Measurements from ENCODE around the gene CCDC32. TPM values are rescaled to one million over a fixed set of nuclear protein-coding genes. Genes with fewer than 3 reads are reported as not detected.

The CCDC32 gene
- total RNA-seq, 1 experiment from 2014 or later, result 21.7 TPM

- peak; percentile 72 for DNase-seq (ENCODE audit: low spot score)
These were observed 2.3 kb upstream of the CCDC32 start for GRCh38 chr15:40567111-40567510.

DNA sequence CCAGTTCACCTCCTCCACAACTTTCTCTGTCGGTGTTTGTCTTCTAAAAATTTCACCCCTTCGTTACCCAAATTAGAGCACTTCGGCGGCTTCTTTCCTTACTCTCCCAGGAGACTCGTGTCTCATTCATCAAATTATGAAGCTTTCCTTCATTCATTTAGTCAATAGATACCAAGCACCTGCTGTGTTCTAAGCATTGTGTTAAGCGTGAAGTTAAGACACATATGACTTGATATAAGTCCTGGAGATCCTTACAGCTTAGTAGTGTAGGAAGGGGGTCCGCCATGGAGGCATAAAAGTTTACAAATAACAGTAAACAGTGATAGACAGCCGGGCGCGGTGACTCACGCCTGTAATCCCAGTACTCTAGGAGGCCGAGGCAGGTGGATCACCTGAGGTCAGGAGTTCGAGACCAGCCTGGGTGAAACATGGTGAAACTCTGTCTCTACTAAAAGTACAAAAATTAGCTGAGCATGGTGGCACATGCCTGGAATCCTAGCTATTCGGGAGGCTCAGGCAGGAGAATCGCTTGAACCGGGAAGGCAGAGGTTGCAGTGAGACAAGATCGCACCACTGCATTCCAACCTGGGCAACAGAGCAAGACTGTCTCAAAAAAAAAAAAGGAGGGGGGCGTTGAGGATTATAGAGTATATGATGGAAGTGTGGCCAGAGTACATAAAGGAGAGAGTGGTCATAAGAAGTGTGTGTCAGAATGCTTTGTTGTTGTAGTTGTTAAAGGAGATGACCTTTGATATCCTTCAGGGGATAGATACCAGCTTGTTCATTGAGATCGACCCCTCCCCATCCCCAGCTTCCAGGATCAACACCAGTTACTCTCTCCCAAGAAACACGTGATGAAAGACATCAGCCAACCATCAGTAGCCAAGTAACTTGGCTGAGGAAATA is 744 bp upstream of the CCDC32 start:
- DNase-seq (ENCODE audit: low spot score), result no peak

DNA sequence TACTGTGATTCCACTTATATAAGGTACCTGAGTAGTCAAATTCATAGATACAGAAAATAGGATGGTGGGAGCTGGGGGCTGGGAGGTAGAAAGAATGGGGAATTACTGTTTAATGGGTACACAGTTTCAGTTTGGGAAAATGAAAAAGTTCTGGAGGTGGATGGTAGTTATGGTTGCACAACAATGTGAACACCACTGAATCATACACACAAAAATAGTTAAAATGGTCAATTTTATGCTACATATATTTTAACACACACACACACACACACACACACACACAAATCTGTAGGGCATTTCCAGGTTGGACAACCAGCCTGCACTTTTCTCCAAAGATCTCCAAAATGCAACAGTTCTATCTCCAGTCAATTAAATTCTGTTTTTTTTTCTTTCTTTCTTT is 1.4 kb downstream of the CCDC32 start:
- no peak for DNase-seq (ENCODE audit: low spot score)

DNA sequence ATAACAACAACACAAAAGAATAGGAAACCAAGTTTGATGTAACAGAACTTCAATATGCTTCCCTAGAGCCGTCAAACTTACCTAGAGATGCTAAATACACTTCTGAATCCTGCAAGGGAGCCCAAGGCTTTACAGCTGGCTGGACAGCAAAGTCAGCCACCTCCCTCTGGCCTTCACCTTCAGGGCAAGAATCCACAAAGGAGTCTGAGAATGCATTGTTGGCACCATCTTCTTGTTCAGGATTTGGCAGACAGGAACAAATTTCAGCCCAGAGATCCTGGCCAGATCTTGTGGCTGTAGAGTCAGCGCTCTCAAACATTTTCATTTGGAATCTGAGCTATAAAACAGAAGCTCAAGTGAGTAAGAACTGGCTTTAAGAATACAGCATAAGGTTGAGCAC is 2.2 kb downstream of the CCDC32 start:
- DNase-seq (ENCODE audit: low spot score), result no peak

- no peak for DNase-seq (ENCODE audit: low spot score)
These were observed 5.7 kb downstream of the CCDC32 start for GRCh38 chr15:40558952-40559742.

- DNase-seq (ENCODE audit: low spot score), result no peak
These were observed 9.0 kb downstream of the CCDC32 start for GRCh38 chr15:40555876-40556275.

DNA sequence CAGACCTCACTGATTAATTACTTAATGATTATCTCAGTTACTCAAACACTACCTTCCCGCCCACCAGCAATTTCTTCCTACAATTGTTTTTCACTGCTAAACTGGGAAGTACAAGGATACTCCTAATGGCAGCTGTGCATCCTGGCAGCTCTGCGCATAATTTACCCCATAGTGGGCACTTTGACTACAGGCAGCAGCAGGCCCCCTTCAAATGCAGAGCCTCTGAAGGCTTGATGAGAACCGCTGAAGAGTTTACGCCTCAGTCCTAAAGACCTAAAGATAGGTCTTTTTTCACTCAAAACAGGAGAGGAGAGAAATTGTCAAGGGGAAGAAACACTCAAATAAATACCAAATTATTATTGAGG is 10.7 kb downstream of the CCDC32 start:
- DNase-seq (ENCODE audit: low spot score), result no peak

GRCh38 chr15:40550341-40551037 is 14.4 kb downstream of the CCDC32 start:
- DNase-seq (ENCODE audit: low spot score), result no peak

- no peak for DNase-seq (ENCODE audit: low spot score)
These were observed 14.9 kb downstream of the CCDC32 start for GRCh38 chr15:40549894-40550293.

GRCh38 chr15:40548610-40549009 is 16.2 kb downstream of the CCDC32 start:
- DNase-seq (ENCODE audit: low spot score), result no peak

GRCh38 chr15:40545457-40545856 is 19.4 kb downstream of the CCDC32 start:
- no peak for DNase-seq (ENCODE audit: low spot score)

DNA sequence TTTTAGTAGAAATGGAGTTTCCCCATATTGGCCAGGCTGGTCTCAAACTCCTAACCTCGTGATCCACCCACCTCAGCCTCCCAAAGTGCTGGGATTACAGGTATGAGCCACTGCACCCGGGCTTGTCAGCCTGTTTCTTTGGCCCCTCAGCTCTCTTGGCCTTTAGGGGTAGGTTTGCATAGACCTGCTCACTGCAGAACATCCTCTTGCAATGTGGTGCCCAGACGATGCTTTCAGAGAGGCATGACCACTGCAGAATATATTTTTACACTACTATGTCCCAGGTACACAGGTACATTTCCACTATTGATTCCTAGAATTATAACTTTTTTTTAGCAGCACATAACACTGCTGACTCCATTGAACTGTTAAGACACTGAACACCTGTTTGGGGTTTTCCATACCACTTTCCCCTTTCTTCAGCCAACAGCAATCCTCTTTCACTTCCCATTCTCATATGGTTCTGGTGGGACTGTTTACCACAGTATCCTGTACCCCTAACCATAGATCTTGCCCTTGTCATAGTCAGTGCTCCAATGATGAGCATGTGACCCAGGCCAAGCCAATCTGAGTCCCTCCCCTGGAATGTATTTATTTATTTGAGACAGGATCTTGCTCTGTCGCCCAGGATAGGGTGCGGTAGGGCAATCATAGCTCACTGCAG is 21.1 kb downstream of the CCDC32 start:
- DNase-seq (ENCODE audit: low spot score), result no peak

DNA sequence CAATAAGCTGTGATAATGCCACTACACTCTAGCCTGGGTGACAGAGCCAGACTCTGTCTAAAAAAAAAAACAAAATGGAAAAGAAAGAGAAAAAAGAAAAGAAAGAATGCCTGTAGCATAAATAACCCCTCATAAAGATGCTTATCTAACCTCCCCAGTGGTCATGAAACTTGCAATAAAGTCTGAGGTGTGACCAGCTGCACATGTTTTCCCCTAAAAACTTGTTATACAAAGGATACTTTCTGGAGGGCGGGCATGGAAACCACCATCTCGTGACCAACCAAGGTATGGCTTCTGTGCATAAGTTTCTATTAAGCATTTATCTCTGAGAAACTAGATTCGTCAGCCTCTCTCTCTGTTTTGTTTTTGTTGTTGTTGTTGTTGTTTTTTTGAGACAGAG is 21.8 kb downstream of the CCDC32 start:
- DNase-seq (ENCODE audit: low spot score), result peak; percentile 13

- peak; percentile 15 for DNase-seq (ENCODE audit: low spot score)
These were observed 25.9 kb downstream of the CCDC32 start for GRCh38 chr15:40538976-40539375.

DNA sequence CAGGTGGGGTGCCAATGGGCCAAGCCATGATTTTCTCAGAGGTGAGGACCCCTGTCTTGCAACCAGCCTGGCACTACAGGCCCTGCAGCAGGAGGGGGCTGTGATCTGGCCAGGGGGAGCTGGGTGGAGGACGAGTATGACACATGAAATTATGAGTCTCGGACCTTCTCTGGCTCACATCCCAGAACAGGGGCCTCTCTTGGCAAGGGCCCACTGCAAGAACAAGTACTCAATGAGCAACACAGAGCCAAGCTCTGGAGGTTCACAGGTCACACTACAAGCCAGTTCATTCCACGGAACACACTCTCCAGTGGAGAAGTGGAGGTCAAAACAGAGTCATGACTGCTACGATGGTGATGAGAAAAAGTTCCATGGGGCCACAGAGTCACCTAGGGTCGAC is 28.3 kb downstream of the CCDC32 start:
- no peak for DNase-seq (ENCODE audit: low spot score)

GRCh38 chr15:40534371-40534770 is 30.5 kb downstream of the CCDC32 start:
- DNase-seq (ENCODE audit: low spot score), result no peak

DNA sequence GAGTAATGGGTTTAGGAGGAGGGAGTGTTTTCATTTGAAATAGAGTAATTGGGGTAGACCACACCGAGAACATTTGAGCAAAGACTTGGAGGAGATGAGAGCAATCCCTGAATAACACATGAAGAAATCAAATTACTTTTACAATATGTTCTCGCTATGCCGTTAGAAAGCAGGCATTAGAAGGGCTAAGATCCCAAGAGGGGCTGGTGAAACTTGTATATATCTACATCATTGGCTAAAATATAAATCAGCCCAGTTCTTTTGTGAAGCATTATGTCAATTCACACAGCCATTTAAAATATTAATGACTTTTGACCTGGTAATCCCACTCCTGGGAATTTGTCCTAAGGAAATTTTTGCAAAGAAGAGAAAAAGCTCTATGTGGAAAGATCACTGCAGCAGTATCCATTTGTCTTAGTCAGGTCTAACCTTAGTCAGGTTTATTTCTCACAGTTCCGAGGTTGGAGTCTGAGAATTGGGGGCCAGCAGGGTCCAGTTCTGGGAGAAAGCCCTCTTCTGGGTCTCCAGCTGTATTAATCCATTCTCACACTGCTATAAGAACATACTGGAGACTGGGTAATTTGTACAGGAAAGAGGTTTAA is 31.0 kb downstream of the CCDC32 start:
- DNase-seq (ENCODE audit: low spot score), result no peak

DNA sequence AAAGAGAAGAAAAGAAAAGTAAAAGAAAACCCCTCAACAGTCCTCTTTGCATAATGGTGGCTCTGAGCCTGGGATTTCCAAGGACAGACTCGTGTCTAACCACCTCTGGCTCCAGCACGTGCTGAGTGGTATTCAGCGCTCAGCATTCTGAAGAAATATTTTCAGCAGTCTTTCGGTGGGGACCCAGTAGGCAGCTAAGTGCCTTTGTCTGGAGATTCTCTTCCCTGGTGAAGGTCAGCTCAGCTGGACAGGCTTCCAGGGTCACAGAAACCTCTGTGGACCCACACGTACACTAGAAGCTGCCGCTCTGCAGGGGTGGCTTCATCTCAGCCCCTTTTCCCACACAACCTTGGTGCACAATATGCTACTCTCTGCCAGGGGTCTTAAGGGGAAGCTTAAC is 36.0 kb downstream of the CCDC32 start:
- DNase-seq (ENCODE audit: low spot score), result no peak

GRCh38 chr15:40525855-40526254 is 39.0 kb downstream of the CCDC32 start:
- no peak for DNase-seq (ENCODE audit: low spot score)

DNA sequence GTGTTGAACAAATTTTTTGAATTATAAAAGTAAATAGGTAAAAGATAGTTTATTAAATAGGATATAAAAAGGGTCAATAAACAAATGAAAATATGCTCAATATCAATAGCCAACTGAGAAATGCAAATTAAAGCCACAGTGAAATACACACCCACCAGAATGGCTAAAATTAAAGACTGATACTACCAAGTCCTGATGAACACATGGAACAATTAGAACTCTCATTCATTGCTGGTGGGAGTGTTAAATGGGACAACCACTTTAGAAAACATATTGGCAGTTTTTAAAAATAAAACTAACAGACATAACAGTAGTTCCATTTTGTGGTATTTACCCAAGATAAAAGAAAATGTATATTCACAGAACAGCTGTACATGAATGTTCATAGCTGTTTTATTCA is 41.2 kb downstream of the CCDC32 start:
- DNase-seq (ENCODE audit: low spot score), result no peak

- DNase-seq (ENCODE audit: low spot score), result no peak
These were observed 48.5 kb downstream of the CCDC32 start for GRCh38 chr15:40516322-40516721.

All from HT-29 (cell line).